K562 (cell line): ENCODE measurements around the gene BAD. TPM values are rescaled to one million over a fixed set of nuclear protein-coding genes. Genes with fewer than 3 reads are reported as not detected.
A peak's percentile ranks its signal among the peaks of the same experiment; 100 is the strongest.

Experiments
- ARNT ChIP-seq, 2 experiments: fragments of 450-650 bp; IDR thresholded peaks; 2 replicates each; pipeline ENCODE4 v1.6.1; 2016; ENCODE audit warnings: mild to moderate bottlenecking in 1 of 2
- BRCA1 ChIP-seq, 2 experiments: fragments of 450-650 bp in 1 of 2; sonication (generic) in 1 of 2; formaldehyde crosslinking in 1 of 2; IDR thresholded peaks; 2 replicates each; pipeline versions ENCODE4 v1.5.0 to v1.6.1; 2017 to 2020; ENCODE audit warnings: mild to moderate bottlenecking in 1 of 2, missing genetic modification reagents in 1 of 2
- DDX20 ChIP-seq: fragments of 450-650 bp; IDR thresholded peaks from 2 replicates; pipeline ENCODE4 v1.6.1; 2016; ENCODE audit warnings: missing genetic modification characterization, low read depth, mild to moderate bottlenecking, missing compliant biosample characterization, moderate library complexity
- ETV5 ChIP-seq: sonication (generic); formaldehyde crosslinking; IDR thresholded peaks from 2 replicates; pipeline ENCODE4 v1.4.0; 2020; ENCODE audit warnings: low read depth, mild to moderate bottlenecking, missing genetic modification reagents
- IFI16 ChIP-seq: fragments of 250-450 bp; sonication (Bioruptor Pico); IDR thresholded peaks from 2 replicates; pipeline ENCODE4 v2.1.2; 2022; ENCODE audit warnings: mild to moderate bottlenecking, inconsistent platforms
- NCOA4 ChIP-seq: fragments of 450-650 bp; IDR thresholded peaks from 2 replicates; pipeline ENCODE4 v1.6.1; 2018; ENCODE audit warnings: mild to moderate bottlenecking; ENCODE audit not compliant: partially characterized antibody
- RCOR1 ChIP-seq, 2 experiments: IDR thresholded peaks; 2 replicates each; pipeline ENCODE4 v1.6.1; 2012; ENCODE audit warnings: low read depth in 2 of 2, low read length in 2 of 2, borderline replicate concordance in 1 of 2, improper control_type of control experiment in 1 of 2
- ZNF175 ChIP-seq: fragments of 200-800 bp; sonication (Bioruptor generic); IDR thresholded peaks from 2 replicates; pipeline ENCODE4 v1.6.1; 2016; ENCODE audit warnings: low read depth, mild to moderate bottlenecking, missing genetic modification characterization, missing compliant biosample characterization
- ZNF830 ChIP-seq: fragments of 250-450 bp; sonication (Bioruptor Pico); IDR thresholded peaks from 2 replicates; pipeline ENCODE4 v1.5.0; 2021; ENCODE audit warnings: mild to moderate bottlenecking
- polyA plus RNA-seq, 8 experiments: library from polyadenylated mRNA; depleted of rRNA in 4 of 8; stranded (reverse) in 5 of 8; unstranded in 3 of 8; fragments of >200 nt; fragmentation: Nextera tagmentation in 2 of 8; fragmentation: Illumina TruSeq in 1 of 8; extraction: Ambion mirVana in 2 of 8; extraction: Trizol in 1 of 8; gene quantifications; 2 replicates each; pipeline versions ENCODE4 v1.2.1 to v1.2.3, GENCODE V29; 2011 to 2014; ENCODE audit warnings: inconsistent platforms in 1 of 8, missing spikeins in 1 of 8
- total RNA-seq, 7 experiments: library from RNA; depleted of rRNA in 6 of 7; stranded (reverse); fragments of >200 nt in 6 of 7; fragmentation: Illumina TruSeq in 2 of 7; extraction: Trizol in 2 of 7; gene quantifications; 2 replicates each; pipeline versions ENCODE4 v1.2.1 to v1.2.3, GENCODE V29; 2011 to 2021; ENCODE audit warnings: low replicate concordance in 1 of 7
- TF ChIP-seq, protein P1 (sequence below): fragments of 450-650 bp; IDR thresholded peaks from 2 replicates; pipeline ENCODE4 v1.6.1; 2017; ENCODE audit warnings: antibody characterized with exemption, mild to moderate bottlenecking
- TF ChIP-seq, protein P2 (sequence below): sonication (generic); formaldehyde crosslinking; IDR thresholded peaks from 2 replicates; pipeline ENCODE4 v1.8.0; 2022; ENCODE audit warnings: missing genetic modification reagents, mild to moderate bottlenecking, moderate library complexity, borderline replicate concordance
- TF ChIP-seq, protein P3 (sequence below): sonication (generic); formaldehyde crosslinking; IDR thresholded peaks from 2 replicates; pipeline ENCODE4 v1.8.0; 2022; ENCODE audit warnings: mild to moderate bottlenecking, missing genetic modification reagents
- TF ChIP-seq, protein P4 (sequence below): fragments of 250-450 bp; sonication (Bioruptor Pico); IDR thresholded peaks from 2 replicates; pipeline ENCODE4 v1.9.0; 2021; ENCODE audit warnings: mild to moderate bottlenecking

BAD gene
- total and polyA plus RNA-seq, 9 of the 15 experiments (the other 6 are each of a cell fraction or from before 2014, with no cell fraction given) = 0.61 to 45.6 (median 11.8) TPM

DNA sequence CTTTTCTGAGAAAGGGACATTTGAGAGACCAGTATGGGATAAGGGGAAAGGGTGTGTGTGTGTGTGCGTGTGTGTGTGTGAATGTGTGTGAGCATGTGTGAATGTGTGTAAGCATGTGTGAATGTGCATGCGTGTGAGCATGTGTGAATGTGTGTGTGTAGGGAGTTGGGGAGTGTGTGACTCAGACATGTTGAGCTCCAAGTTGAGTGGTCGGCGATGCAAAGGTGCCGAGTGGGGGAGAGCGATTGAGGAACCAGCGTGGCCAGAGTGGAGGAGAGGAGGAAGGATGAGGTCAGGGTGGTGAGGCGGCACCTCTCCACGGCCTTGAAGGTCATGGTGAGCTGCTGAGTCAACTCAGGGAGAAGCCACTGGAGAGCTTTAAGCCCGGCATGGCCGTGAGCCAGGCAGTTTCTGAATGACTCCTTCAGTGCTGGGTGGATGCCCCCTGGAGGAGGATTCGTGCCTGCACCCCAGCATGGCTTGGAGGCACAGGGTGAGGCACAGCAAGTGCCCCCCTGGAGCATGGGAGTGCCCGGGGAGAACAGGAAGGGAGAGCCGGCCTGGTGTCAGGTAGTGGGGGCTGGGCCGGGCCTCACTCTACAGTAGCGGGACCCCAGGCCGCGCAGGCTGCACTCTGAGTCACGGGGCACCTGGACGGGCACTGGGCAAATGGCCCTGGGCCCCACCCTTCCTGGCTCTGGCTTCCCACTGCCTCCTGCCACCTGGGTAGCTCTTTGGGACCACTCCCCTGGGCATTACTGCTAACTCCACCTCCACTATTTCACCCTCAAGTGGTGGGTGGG is 47.3 kb upstream of the BAD start (continued):
- TF ChIP-seq, protein P1, sequence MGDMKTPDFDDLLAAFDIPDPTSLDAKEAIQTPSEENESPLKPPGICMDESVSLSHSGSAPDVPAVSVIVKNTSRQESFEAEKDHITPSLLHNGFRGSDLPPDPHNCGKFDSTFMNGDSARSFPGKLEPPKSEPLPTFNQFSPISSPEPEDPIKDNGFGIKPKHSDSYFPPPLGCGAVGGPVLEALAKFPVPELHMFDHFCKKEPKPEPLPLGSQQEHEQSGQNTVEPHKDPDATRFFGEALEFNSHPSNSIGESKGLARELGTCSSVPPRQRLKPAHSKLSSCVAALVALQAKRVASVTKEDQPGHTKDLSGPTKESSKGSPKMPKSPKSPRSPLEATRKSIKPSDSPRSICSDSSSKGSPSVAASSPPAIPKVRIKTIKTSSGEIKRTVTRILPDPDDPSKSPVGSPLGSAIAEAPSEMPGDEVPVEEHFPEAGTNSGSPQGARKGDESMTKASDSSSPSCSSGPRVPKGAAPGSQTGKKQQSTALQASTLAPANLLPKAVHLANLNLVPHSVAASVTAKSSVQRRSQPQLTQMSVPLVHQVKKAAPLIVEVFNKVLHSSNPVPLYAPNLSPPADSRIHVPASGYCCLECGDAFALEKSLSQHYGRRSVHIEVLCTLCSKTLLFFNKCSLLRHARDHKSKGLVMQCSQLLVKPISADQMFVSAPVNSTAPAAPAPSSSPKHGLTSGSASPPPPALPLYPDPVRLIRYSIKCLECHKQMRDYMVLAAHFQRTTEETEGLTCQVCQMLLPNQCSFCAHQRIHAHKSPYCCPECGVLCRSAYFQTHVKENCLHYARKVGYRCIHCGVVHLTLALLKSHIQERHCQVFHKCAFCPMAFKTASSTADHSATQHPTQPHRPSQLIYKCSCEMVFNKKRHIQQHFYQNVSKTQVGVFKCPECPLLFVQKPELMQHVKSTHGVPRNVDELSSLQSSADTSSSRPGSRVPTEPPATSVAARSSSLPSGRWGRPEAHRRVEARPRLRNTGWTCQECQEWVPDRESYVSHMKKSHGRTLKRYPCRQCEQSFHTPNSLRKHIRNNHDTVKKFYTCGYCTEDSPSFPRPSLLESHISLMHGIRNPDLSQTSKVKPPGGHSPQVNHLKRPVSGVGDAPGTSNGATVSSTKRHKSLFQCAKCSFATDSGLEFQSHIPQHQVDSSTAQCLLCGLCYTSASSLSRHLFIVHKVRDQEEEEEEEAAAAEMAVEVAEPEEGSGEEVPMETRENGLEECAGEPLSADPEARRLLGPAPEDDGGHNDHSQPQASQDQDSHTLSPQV = peak; percentile 95
- TF ChIP-seq, protein P2, sequence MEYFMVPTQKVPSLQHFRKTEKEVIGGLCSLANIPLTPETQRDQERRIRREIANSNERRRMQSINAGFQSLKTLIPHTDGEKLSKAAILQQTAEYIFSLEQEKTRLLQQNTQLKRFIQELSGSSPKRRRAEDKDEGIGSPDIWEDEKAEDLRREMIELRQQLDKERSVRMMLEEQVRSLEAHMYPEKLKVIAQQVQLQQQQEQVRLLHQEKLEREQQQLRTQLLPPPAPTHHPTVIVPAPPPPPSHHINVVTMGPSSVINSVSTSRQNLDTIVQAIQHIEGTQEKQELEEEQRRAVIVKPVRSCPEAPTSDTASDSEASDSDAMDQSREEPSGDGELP (CRISPR knock-in tag) = peak; percentile 77
- TF ChIP-seq NCOA4 (no peak), DDX20 (no peak), ETV5 (CRISPR knock-in tag) (peak; percentile 68; the same call in 1 of the 2 replicates), ARNT (IDR thresholded peaks at IDR 0.05) (peak; percentile 36 to 78; a peak in 2 of 4 replicates), IFI16 (CRISPR knock-in tag) (no peak), BRCA1 (IDR thresholded peaks at IDR 0.05) (no peak), BRCA1 (CRISPR knock-in tag; IDR thresholded peaks at IDR 0.05) (no peak), ZNF175 (CRISPR knock-in tag) (peak; percentile 43; the same call in 1 of the 2 replicates), RCOR1 (IDR thresholded peaks at IDR 0.05; ENCODE audit: borderline replicate concordance in 1 of 2, low read depth in 2 of 2, low read length in 2 of 2) (peak in 1 of 2 experiments; percentile 42; a peak in 1 of 4 replicates), ZNF830 (CRISPR knock-in tag) (no peak)
- TF ChIP-seq, protein P3, sequence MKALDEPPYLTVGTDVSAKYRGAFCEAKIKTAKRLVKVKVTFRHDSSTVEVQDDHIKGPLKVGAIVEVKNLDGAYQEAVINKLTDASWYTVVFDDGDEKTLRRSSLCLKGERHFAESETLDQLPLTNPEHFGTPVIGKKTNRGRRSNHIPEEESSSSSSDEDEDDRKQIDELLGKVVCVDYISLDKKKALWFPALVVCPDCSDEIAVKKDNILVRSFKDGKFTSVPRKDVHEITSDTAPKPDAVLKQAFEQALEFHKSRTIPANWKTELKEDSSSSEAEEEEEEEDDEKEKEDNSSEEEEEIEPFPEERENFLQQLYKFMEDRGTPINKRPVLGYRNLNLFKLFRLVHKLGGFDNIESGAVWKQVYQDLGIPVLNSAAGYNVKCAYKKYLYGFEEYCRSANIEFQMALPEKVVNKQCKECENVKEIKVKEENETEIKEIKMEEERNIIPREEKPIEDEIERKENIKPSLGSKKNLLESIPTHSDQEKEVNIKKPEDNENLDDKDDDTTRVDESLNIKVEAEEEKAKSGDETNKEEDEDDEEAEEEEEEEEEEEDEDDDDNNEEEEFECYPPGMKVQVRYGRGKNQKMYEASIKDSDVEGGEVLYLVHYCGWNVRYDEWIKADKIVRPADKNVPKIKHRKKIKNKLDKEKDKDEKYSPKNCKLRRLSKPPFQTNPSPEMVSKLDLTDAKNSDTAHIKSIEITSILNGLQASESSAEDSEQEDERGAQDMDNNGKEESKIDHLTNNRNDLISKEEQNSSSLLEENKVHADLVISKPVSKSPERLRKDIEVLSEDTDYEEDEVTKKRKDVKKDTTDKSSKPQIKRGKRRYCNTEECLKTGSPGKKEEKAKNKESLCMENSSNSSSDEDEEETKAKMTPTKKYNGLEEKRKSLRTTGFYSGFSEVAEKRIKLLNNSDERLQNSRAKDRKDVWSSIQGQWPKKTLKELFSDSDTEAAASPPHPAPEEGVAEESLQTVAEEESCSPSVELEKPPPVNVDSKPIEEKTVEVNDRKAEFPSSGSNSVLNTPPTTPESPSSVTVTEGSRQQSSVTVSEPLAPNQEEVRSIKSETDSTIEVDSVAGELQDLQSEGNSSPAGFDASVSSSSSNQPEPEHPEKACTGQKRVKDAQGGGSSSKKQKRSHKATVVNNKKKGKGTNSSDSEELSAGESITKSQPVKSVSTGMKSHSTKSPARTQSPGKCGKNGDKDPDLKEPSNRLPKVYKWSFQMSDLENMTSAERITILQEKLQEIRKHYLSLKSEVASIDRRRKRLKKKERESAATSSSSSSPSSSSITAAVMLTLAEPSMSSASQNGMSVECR (CRISPR knock-in tag) = no peak
- TF ChIP-seq, protein P4, sequence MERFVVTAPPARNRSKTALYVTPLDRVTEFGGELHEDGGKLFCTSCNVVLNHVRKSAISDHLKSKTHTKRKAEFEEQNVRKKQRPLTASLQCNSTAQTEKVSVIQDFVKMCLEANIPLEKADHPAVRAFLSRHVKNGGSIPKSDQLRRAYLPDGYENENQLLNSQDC (CRISPR knock-in tag) = no peak
